ENCODE results near the gene PAH.

Gene PAH

DNA sequence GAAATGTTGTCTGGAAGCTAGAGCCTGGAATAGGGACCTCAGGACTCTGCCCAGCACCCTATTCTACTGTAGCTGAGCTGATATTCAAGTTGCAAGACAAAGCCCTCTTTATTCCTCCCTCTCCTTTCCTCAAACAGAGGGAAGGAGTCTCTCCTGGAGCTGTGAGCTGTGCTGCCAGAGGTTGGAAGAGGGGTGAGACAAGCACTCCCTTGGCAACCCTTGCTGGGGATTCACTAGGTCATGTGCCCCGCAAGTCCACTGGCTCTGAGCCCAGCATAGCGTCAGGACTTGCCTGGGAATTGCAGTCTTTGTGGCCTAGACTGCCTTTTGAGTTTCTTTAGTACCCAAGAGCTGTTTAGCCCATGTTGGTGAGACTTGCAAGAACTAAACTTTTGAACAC lies 29.0 kb upstream of the PAH start:
- H3K4me2 ChIP-seq (ENCODE audit: low read length), result no peak overlapping the region
- no peaks in the 10 kb centered on the region for H3K79me2 ChIP-seq
- no peaks in the 10 kb centered on the region for H3K27me3 ChIP-seq (ENCODE audit: control insufficient read depth, insufficient read depth, low read length)
- H3K9ac ChIP-seq, result no peak overlapping the region
- no peaks in the 10 kb centered on the region for H3K36me3 ChIP-seq (ENCODE audit: control insufficient read depth, insufficient read depth, low read length)
- H3K4me3 ChIP-seq (ENCODE audit: low read depth, low read length), result no peak overlapping the region
- no peaks in the 10 kb centered on the region for H3K4me1 ChIP-seq
- no peak overlapping the region for H2AFZ ChIP-seq
- TF ChIP-seq, protein P1, sequence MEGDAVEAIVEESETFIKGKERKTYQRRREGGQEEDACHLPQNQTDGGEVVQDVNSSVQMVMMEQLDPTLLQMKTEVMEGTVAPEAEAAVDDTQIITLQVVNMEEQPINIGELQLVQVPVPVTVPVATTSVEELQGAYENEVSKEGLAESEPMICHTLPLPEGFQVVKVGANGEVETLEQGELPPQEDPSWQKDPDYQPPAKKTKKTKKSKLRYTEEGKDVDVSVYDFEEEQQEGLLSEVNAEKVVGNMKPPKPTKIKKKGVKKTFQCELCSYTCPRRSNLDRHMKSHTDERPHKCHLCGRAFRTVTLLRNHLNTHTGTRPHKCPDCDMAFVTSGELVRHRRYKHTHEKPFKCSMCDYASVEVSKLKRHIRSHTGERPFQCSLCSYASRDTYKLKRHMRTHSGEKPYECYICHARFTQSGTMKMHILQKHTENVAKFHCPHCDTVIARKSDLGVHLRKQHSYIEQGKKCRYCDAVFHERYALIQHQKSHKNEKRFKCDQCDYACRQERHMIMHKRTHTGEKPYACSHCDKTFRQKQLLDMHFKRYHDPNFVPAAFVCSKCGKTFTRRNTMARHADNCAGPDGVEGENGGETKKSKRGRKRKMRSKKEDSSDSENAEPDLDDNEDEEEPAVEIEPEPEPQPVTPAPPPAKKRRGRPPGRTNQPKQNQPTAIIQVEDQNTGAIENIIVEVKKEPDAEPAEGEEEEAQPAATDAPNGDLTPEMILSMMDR (IDR thresholded peaks at IDR 0.05), result no peak
- no peaks in the 10 kb centered on the region for H3K9me3 ChIP-seq (ENCODE audit: control insufficient read depth, low read length)
- H3K27ac ChIP-seq, result no peak overlapping the region

DNA sequence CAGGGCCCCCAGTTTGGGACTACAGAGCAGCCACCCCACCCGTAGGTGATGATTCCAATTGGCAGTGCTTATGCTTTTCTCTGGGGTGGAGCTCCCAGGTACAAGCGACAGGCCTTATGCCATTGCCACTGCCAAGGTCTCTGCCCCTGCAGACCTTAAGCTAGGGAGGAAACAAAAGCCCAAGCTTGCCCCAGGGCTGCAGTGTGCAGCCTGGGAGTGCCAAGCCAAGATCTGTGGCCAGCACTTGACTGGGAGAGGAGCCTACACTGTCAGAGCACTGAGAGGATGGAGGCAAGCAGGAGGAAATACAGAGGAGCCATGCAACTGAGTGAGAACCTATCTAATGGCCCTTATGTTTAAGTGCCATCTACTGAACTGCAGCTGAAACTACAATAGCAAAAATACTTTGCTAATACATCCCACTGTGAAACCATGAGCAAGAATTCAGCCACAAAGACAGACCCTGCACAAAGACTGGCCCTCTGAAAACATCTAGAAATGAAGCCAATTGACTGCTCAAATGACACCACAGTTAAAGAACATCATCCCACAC lies 22.7 kb upstream of the PAH start:
- no peaks in the 10 kb centered on the region for H3K36me3 ChIP-seq (ENCODE audit: control insufficient read depth, insufficient read depth, low read length)
- H3K4me3 ChIP-seq (ENCODE audit: low read depth, low read length), result no peak overlapping the region
- no peaks in the 10 kb centered on the region for H3K27me3 ChIP-seq (ENCODE audit: control insufficient read depth, insufficient read depth, low read length)
- no peaks in the 10 kb centered on the region for H3K4me1 ChIP-seq
- H3K9ac ChIP-seq, result no peak overlapping the region
- no peak overlapping the region for H2AFZ ChIP-seq
- TF ChIP-seq, protein P1 (IDR thresholded peaks at IDR 0.05), result no peak
- peaks cover 4% of the 10 kb centered on the region for H3K9me3 ChIP-seq (ENCODE audit: control insufficient read depth, low read length)
- H3K79me2 ChIP-seq, result no peaks in the 10 kb centered on the region
- H3K4me2 ChIP-seq (ENCODE audit: low read length), result no peak overlapping the region
- H3K27ac ChIP-seq, result no peak overlapping the region

DNA sequence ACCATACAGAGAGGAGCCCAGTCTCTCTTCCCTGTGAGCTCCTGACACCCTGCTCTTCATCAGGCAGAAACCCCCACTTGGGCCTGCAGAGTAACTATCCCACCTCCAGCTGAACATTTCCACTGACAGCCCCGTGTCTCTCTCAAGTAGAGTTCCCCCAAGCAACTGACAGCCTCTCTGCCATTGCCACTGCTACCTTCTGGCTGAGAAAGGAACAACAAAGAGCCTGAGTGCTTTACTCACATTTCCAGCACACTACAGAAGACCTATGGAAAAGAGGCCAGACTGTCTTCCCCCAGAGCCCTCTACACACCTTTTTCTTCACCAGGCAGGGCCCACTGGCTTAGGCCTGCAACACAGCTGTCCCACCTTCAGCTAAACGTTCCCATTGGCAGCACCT lies 22.0 kb upstream of the PAH start:
- no peak overlapping the region for H3K4me3 ChIP-seq (ENCODE audit: low read depth, low read length)
- H3K4me2 ChIP-seq (ENCODE audit: low read length), result no peak overlapping the region
- no peaks in the 10 kb centered on the region for H3K27me3 ChIP-seq (ENCODE audit: control insufficient read depth, insufficient read depth, low read length)
- H2AFZ ChIP-seq, result no peak overlapping the region
- H3K9ac ChIP-seq, result no peak overlapping the region
- TF ChIP-seq, protein P1 (IDR thresholded peaks at IDR 0.05), result no peak
- peaks cover 4% of the 10 kb centered on the region for H3K9me3 ChIP-seq (ENCODE audit: control insufficient read depth, low read length)
- no peaks in the 10 kb centered on the region for H3K79me2 ChIP-seq
- no peaks in the 10 kb centered on the region for H3K36me3 ChIP-seq (ENCODE audit: control insufficient read depth, insufficient read depth, low read length)
- H3K27ac ChIP-seq, result no peak overlapping the region
- H3K4me1 ChIP-seq, result no peaks in the 10 kb centered on the region

DNA sequence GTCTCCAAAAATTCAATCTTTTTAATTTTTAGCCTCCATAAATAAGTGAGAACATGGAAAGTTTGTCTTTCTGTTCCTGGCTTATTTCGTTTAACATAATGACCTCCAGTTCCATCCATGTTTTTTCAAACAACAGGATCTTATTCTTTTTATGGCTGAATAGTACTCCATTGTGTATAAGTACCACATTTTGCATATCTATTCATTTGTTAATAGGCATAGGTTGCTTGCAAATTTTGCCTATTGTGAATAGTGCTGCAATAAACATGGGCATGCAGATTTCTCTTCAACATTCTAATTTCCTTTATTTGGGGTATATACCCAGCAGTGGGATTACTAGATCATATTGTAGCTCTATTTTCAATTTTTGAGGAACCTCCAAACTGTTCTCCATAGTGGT lies 16.1 kb upstream of the PAH start:
- no peaks in the 10 kb centered on the region for H3K36me3 ChIP-seq (ENCODE audit: control insufficient read depth, insufficient read depth, low read length)
- peaks cover 4% of the 10 kb centered on the region for H3K9me3 ChIP-seq (ENCODE audit: control insufficient read depth, low read length)
- no peaks in the 10 kb centered on the region for H3K27me3 ChIP-seq (ENCODE audit: control insufficient read depth, insufficient read depth, low read length)
- TF ChIP-seq, protein P1 (IDR thresholded peaks at IDR 0.05), result no peak
- no peak overlapping the region for H3K27ac ChIP-seq
- no peak overlapping the region for H3K4me3 ChIP-seq (ENCODE audit: low read depth, low read length)
- H2AFZ ChIP-seq, result no peak overlapping the region
- H3K9ac ChIP-seq, result no peak overlapping the region
- no peaks in the 10 kb centered on the region for H3K4me1 ChIP-seq
- H3K4me2 ChIP-seq (ENCODE audit: low read length), result no peak overlapping the region
- no peaks in the 10 kb centered on the region for H3K79me2 ChIP-seq

DNA sequence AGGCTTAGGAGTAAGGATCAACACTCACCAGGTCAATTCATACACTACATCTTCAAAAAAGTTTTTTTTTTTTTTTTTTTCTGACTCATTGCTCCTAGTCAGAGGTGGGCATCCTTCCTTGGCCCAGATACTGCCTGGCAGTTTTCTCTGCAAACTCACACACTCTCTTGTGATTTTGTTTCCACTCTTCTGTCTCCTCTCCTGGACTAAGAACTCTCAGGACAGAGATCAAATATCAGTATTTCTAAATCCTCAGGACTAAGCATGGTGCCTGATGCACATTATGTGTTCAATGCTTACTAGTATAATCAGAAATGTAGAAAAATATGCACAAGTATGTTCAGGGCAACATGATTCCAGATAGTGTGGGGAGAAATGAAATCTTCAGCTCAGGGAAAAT lies 10.2 kb upstream of the PAH start:
- TF ChIP-seq, protein P1 (IDR thresholded peaks at IDR 0.05), result no peak

More for the DNA sequence above, 10.2 kb upstream of the PAH start:
- no peak overlapping the region for H3K4me3 ChIP-seq (ENCODE audit: low read depth, low read length)
- H3K27ac ChIP-seq, result no peak overlapping the region
- H3K4me2 ChIP-seq (ENCODE audit: low read length), result no peak overlapping the region
- H3K79me2 ChIP-seq, result no peaks in the 10 kb centered on the region
- H3K9me3 ChIP-seq (ENCODE audit: control insufficient read depth, low read length), result no peaks in the 10 kb centered on the region
- H3K27me3 ChIP-seq (ENCODE audit: control insufficient read depth, insufficient read depth, low read length), result no peaks in the 10 kb centered on the region
- H2AFZ ChIP-seq, result no peak overlapping the region
- H3K4me1 ChIP-seq, result no peaks in the 10 kb centered on the region
- no peaks in the 10 kb centered on the region for H3K36me3 ChIP-seq (ENCODE audit: control insufficient read depth, insufficient read depth, low read length)
- H3K9ac ChIP-seq, result no peak overlapping the region

Data from parathyroid adenoma (tissue), 2 donors.